NCI-H128 (cell line): Measurements from ENCODE around the gene CPA5.
"Not testable (repeated sequence)": the region's sequence is repeated elsewhere in the genome, so short reads cannot be mapped to it uniquely, and the experiment has no call there.

Experiments
- DNase-seq: peaks from one replicate; lab custom pipeline; 2025; ENCODE audit not compliant: unreplicated experiment; lab: John Stamatoyannopoulos, UW

Gene CPA5

DNA sequence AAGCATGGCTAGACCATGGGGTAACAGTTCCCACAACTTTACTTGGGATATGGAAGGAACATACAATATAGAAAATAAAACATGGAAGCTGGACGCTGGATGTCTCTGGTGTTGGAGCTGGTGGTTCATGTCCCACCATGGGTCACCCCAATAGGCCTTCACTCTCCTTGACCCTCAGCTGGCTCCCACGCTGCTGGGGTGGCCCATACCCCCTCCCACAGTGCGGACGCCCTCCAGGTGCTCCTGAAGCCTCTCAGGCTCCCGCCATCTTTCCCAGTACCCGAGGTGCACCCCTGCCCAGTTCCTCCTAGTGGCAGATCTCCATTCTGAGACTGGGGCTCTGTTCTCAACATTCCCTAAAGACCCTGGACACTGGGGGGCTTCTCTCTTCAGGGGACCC is 29.9 kb downstream of the CPA5 start:
- DNase-seq: no peak

DNA sequence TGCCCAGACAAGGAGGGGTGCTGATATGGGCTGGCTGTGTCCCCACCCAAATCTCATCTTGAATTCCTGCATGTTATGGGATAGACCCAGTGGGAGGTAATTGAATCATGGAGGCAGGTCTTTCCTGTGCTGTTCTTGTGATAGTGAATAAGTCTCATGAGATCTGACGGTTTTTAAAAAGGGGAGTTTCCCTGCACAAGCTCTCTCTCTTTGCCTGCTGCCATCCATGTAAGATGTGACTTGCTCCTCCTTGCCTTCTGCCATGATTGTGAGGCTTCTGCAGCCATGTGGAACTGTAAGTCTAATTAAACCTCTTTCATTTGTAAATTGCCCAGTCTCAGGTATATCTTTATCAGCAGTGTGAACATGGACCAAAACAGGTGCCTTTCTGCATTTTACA is 31.8 kb downstream of the CPA5 start:
- DNase-seq: not testable (repeated sequence)

DNA sequence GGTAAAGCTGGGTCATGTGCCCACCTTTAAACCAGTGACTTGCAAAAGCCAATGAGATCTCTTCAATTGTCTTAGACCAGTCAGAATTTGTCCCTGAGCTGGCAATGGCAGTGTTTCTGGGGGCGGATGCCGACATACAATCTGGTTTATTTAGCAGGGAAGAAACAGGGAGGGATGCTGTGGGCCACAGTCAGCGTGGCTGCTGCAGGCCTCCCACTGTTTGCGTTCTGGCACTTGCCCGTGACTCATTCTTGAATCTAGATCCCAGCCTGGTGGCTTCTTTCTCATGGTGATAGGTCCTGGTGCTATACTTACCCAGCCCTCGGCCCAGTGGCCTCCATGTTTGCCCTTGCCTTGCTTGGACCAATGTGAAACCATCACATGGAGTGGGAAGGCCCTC is 32.6 kb downstream of the CPA5 start:
- no peak for DNase-seq

DNA sequence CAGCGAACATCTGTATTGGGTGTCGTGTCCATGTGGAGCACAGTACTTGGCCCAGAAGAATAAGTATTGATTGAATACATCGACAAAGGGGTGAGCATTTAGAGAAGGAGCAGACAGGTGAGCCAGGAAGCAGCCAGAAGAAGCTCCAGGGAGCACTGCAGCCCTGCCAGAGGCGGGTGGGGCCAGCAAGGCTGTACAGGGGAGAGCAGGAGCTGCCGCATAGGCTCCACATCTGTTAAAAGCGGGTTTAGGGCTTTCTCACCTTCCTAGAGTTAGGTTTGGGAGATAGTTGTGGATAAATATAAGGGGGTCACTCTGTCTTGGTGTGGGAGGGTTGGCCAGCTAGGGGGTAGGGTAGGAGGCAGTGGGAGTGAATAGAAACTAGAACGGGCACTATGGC is 34.4 kb downstream of the CPA5 start:
- DNase-seq: no peak

DNA sequence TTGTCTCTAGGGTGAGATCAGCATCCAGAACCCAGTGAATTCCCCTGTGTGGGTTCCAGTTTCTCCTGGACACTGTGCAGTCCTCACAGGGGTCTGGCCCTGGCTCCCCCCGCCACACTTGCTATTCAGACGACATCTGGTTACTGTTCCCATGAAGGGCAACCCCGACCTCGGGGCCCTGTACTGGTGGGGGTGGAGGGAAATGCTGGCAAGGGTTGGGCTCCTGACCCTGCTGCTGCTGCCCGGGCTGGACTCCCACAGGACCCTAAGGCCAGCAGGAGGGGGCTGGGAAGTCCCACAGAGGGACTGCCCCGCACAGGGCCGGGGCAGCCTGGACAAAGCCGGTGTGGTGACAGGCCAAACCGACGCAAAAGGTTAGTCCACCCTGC is 34.9 kb downstream of the CPA5 start:
- no peak for DNase-seq

DNA sequence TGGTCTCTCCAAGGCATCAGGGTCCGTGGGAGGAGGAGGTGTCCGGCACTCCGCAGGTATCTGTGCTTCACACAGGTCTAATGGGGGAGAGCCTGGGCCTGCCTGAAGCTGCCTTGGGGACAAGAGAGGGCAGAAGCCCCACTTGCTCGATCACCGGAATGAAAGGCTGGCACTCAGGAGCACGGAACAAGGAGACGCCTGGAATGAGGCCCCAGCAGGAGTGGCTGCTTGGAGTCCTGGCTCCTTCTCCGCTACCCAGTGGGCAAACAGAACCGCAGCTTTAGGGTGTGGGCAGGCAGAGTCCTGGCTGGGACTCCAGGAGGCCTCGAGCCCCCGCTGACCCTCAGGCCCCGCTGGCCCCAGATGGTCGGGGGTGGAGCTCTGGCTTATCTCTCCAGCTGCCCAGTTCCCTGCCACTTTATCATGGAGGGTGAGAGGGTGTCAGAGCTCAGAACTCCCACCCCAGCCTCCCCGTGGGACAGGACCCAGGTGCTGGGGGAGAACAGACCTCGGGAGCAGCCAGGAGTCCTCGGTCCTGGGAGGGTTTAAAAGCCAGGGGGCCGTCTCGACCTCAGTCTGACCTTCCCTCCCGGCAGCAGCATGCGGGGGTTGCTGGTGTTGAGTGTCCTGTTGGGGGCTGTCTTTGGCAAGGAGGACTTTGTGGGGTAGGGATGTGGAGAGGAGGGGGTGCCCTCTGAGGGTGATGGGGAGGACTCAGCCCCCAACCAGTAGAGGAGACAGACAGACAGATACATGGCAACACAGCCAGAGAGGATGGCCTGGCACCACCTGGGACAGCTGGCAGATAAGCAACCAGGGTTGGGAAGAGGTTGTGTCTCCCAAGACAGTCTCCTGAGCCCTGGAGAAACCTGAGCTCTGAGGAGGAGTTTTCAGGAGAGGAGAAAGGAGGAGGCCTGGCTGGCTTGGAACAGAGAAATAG is 35.6 kb downstream of the CPA5 start, which contains the start of gene CPA1:
TSS of gene CPA1 (plus strand) at position 574 of the 940 bp plus-strand sequence. CDS start at position 601, 27 bp downstream.
- no peak for DNase-seq

DNA sequence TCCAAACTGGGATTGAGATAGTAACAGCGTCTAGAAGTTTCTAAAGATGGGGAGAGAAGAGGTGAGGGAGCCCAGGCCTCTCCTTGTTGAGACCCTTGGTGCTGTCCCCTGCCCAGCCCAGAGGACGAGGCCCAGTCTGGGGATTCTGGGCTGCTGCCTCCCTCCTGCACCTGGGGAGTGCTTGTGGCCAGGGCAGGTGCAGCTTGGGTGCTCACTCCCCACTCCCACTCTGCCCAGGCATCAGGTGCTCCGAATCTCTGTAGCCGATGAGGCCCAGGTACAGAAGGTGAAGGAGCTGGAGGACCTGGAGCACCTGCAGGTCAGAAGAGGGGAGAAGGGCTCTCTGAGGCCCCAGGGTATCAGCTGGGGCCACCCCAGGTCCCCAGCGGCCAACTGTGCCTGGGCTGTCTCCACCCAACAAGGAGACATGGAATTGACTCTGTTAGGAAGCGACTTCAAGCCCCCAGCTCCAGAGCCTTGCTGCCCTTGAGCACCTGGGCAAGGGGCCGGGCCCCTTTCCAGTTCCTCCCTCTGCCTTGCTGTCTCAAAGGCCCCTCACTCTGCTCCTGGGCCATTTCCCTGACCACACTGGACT is 36.3 kb downstream of the CPA5 start:
- no peak for DNase-seq

DNA sequence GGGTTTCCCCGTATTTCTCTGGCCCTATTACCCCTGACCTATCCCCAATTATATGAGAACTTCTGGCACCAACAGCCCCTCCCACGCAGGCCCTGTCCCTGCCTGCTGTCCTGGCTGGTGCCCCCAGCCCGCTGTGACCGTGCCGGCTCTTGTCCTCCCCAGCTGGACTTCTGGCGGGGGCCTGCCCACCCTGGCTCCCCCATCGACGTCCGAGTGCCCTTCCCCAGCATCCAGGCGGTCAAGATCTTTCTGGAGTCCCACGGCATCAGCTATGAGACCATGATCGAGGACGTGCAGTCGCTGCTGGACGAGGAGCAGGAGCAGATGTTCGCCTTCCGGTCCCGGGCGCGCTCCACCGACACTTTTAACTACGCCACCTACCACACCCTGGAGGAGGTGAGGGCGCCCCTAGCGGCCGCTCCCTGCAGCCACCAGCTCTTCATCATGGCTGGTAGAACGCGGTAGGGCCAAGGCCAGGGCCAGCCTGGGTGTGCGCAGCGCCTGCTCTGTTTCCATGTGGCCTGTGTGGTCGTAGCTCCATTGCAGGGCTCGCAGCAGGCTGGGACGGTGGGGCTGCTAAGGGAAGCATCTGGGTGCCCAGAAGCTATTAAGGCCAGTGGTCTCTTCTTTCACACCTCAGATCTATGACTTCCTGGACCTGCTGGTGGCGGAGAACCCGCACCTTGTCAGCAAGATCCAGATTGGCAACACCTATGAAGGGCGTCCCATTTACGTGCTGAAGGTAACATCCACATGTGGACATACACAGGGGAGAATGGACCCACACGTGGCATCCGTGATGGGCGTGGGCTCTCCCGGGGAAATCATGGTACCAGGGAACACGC is 37.1 kb downstream of the CPA5 start:
- no peak for DNase-seq

DNA sequence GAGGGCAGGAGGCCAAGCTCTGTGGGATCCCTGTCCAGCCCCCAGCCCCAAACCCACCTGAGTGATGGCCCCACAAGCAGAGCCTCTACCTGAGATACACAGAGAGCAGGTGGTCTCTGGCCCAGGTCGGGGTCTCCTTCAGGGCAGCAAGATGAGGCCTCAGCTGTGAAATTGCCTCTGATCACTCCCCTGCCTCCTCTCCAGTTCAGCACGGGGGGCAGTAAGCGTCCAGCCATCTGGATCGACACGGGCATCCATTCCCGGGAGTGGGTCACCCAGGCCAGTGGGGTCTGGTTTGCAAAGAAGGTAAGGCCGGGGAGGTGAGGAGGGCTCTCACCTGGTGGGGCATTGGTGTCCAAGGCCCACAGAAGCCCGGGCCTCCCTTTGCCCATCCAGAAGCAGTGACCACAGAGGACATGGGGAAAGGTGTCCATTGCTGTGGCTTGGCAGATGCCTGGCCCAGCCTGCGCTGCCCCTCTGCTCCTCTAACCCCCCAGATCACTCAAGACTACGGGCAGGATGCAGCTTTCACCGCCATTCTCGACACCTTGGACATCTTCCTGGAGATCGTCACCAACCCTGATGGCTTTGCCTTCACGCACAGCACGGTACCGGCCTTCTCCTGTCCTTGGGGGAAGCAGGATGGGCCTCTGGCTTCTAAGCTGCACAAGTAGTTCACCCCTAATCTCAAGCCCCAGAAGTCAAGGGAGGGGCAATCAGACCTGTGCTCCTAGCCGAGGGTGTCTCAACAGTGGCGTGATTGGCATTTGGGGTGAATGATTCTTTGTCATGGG is 38.8 kb downstream of the CPA5 start:
- no peak for DNase-seq

DNA sequence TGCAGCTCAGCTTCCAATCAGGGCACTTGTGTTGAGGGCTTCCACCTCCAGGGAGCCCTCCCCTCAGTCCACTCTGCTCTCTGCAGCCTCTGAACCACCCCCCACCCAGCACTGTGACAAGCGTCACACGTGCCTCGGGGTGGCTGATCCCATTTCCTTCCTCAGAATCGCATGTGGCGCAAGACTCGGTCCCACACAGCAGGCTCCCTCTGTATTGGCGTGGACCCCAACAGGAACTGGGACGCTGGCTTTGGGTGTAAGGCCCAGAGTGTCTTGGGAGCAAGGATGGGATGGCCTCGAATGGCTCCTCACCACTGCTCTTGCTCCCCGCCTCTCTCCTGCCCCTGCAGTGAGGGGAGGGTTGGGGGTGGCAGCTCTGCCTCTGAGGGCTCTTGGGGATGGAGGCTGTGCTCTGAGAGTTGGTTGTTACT is 39.8 kb downstream of the CPA5 start:
- no peak for DNase-seq

DNA sequence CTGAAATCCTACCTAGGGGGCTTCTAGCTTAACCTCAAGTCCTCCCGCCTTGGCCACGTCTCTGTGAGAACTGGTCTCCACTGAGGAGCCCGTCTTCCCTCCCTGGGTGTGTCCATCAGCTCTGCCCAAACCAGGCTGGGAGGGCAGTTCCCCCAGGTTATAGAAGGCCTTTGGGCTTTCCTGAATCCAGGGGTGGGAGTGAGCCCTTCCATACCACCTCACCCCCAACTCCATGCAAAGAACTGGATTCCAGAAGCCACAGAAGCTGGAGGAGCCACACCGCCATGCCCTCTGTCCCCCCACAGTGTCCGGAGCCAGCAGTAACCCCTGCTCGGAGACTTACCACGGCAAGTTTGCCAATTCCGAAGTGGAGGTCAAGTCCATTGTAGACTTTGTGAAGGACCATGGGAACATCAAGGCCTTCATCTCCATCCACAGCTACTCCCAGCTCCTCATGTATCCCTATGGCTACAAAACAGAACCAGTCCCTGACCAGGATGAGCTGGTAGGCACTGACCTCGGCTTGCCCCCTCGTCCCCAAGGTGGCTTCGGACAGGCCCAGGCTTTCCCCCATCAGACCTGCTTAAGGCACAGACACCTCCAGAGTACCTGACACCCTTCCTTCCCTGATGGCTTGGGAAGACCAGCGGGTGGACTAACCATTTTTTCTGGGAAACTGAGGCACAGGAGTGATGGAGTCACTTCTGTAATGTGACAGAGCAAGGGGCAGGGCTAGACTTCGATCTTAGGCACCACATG is 40.4 kb downstream of the CPA5 start:
- no peak for DNase-seq

DNA sequence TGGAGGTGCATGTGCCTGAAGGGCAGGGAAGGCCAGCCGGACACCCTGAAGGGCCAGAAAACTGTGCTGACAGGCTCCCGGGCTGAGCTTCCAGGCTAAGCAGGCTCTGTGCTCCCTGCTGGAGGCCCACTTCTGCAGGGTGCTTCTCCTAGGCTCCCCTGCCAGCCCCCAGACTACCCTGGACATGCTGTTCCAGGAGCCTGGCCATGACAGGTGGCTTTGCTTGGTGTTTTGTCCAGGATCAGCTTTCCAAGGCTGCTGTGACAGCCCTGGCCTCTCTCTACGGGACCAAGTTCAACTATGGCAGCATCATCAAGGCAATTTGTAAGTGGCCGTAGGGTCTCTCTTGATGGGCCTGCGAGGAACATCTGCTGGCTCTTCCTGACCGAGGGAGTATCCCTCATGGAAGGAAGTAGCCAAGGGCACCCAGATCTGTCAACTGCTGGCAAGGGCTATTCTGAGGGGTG is 41.0 kb downstream of the CPA5 start:
- DNase-seq: no peak

DNA sequence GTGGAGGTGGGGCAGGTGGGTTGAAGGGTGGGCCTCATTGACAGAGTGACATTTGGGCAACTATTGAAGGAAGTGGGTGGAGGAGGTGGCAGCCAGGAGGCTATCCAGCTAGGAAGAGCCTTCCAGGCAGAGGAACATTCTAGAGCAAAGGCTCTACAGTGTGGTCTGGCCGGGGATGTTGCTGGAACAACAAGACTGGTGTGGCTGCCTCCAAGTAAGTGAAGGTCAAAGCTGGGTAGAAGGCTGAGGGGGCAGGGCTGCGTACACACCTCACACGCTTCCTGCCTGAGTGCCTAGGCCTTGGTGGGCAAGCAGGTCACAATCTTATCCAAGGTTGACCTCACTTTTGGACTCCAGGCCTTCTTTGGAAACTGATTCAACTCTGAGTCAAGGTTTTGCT is 42.3 kb downstream of the CPA5 start:
- no peak for DNase-seq

DNA sequence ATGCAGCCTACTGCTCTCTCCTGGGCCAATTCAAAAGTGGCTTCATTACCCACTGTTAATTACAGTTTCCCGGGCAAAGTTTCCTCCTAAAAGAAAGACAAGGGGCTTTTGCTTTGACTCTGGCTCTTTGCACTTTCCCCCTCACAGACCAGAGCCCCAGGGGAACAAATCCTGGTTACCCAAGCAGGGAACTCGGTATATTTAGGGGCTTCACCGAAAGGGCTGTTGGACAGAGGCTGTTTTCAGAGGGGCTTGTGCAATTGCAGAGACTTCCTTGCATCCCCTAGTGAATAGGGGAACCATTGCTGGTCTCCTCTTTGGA is 42.7 kb downstream of the CPA5 start:
- no peak for DNase-seq

DNA sequence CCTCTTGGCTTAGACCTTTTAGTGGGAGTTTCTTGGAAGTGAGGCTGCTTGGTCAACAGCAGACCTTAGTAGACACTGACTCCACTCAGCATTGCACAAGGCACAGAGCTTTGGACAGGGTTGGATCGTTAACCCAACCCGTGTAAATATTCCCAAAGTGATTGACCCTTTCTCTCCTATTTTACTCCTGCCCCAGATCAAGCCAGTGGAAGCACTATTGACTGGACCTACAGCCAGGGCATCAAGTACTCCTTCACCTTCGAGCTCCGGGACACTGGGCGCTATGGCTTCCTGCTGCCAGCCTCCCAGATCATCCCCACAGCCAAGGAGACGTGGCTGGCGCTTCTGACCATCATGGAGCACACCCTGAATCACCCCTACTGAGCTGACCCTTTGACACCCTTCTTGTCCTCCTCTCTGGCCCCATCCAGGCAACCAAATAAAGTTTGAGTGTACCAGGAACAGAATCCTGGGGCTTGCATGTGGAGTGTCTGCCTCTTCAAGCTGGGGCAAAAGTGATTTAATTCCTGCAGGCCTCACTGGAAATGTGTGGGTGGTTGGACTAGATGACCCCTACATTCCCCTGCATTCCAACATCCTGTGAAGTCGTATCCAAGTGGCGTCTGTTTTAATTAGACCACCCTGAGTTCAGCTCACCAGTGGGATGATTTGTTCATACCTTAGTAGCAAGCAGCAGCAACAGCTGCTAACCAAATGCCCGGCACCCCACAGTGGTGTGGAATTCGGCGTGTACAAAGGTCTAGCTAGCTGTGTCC is 43.2 kb downstream of the CPA5 start:
- no peak for DNase-seq

DNA sequence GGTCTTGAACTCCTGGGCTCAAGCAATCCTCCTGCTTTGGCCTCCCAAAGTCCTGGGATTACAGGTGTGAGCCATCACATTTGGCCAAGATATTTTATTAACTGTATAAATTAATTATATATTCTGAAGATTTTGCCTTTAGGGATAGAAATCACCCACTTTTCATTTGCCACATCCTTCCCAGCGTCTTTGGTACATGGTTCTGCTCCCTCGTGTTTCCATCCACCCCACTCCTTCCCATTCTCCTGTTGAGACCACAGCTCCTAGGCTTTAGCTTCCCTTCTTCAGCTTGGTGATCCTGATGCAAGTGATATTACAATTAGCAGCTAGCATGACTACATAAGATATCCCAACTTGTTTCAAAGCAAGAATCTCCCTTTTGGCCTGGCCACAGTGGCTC is 44.1 kb downstream of the CPA5 start:
- DNase-seq: no peak

DNA sequence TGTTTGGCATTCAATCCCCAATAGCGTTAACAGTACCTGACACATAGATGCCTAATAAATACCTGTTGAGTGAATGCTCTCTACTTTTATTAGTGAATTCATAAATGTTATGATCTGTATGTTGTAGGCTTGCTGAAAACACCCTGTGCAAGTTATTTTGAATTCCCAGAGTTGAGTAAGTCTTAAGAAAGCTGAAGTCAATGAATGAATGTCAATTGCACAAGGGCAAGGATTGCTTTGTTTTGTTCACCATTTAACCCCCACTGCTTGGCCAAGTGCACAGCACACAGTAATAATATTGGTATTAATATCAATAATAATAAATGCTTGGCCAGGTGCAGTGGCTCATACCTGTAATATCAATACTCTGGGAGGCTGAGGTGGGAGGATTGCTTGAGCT is 45.9 kb downstream of the CPA5 start:
- no peak for DNase-seq

DNA sequence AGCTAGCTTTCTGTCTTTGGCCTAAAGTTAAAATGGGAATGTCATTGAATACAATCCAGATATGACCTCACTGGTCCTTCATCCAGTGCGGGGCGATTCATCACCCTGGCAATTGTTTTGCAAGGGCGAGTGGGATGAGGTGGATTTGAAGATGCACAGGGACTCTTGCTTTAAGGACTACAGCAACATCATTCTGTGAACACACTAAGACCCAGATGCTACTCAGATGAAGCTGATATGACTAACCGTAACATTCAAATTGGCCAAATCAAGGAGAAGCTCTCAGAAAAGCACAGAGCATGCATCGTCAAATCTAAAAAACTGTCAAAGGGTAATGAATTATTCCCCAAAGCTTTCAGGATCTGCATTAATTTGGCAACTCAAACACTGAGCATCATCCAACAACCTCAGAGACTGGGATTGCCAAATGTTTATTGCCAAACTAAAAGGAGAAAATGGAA is 48.5 kb downstream of the CPA5 start:
- no peak for DNase-seq

DNA sequence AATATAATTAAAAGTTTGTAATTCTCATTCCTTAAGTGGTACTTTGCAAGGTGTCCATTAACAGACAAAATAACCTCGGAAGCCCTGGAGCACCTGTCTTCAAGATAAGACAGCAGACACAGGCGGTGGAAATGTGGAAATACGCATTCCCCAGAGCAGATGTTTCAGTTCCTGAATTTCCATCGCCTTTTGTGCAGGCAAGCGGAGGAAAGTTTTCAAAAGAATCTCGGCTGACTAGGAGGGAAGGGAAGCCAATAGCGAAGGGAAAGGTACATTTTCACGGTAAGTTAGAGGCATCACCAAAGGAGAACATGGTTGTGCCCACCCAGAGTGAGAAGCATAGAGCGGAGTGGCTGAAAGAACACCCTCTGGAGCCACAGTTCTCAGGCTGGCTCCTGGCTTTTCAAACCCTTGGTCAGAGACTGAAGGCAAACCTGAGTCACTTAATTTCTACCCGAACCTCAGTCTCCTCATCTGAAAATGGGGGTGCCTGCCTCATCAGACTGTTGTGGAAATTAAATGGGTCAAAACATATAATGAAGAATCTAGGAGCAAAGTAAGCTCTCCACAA is 49.3 kb downstream of the CPA5 start:
- DNase-seq: no peak
